B cell (primary cell): ENCODE data around the gene DAGLB. TPM values are rescaled to one million over a fixed set of nuclear protein-coding genes. Genes with fewer than 3 reads are reported as not detected.
A peak's percentile ranks its signal among the peaks of the same experiment; 100 is the strongest.
"Not testable (repeated sequence)": the region's sequence is repeated elsewhere in the genome, so short reads cannot be mapped to it uniquely, and the experiment has no call there.

Experiments
- ATAC-seq: fragments of 200-7000 bp; cut with Tn5 transposase; one replicate; pipeline ENCODE4 v1.10.0; 2021; ENCODE audit warnings: low read depth, mild to moderate bottlenecking, moderate number of reproducible peaks, moderate library complexity
- CTCF ChIA-PET: fragments of 350-600 bp; sonication (Branson Sonifier 250); formaldehyde crosslinking; loops from one replicate; lab custom pipeline; 2021; ENCODE audit warnings: antibody characterized with exemption, inconsistent platforms; lab: Charles Lee
- POLR2A ChIA-PET: fragments of 350-600 bp; sonication (Branson Sonifier 250); formaldehyde crosslinking; loops from one replicate; lab custom pipeline; 2021; ENCODE audit warnings: antibody characterized with exemption; lab: Charles Lee
- DNase-seq: peaks from one replicate; pipeline ENCODE4 v3.0.0; 2013
- H2AFZ ChIP-seq: 2 replicates; pipeline ENCODE4 v1.6.1; 2012; ENCODE audit warnings: mild to moderate bottlenecking, low read depth, low read length; ENCODE audit not compliant: insufficient read depth, poor library complexity, severe bottlenecking
- H3K27ac ChIP-seq, 2 donors: 1 replicate in 1 of 2; 2 replicates in 1 of 2; pipeline ENCODE4 v1.5.1; 2012 to 2013; ENCODE audit warnings: low read length in 2 of 2, mild to moderate bottlenecking in 2 of 2, moderate library complexity in 1 of 2
- H3K27me3 ChIP-seq, 4 experiments: fragments of 200-600 bp in 1 of 4; sonication (generic) in 1 of 4; replicated peaks in 1 of 4; 1 replicate in 2 of 4; 2 replicates in 2 of 4; pipeline versions ENCODE4 v1.6.1 to v1.7.0; 2013 to 2016; ENCODE audit warnings: low read length in 3 of 4, mild to moderate bottlenecking in 2 of 4, mixed read lengths in 1 of 4, moderate library complexity in 1 of 4; ENCODE audit not compliant: insufficient read depth in 4 of 4, control insufficient read depth in 3 of 4; ENCODE audit errors: control extremely low read depth in 1 of 4
- H3K36me3 ChIP-seq, 2 experiments: replicated peaks in 1 of 2; 1 replicate in 1 of 2; 2 replicates in 1 of 2; pipeline versions ENCODE4 v1.6.1 to v1.7.1; 2013; ENCODE audit warnings: low read length in 1 of 2; ENCODE audit not compliant: insufficient read depth in 2 of 2, control insufficient read depth in 1 of 2; ENCODE audit errors: control extremely low read depth in 1 of 2, extremely low read depth in 1 of 2
- H3K4me1 ChIP-seq, 2 donors: fragments of 200-600 bp in 1 of 2; sonication (generic) in 1 of 2; 1 replicate in 1 of 2; 2 replicates in 1 of 2; pipeline versions ENCODE4 v1.5.1 to v1.6.1; 2013 to 2017; ENCODE audit warnings: low read length in 2 of 2; ENCODE audit not compliant: control insufficient read depth in 2 of 2, insufficient read depth in 2 of 2
- H3K4me2 ChIP-seq: replicated peaks from 2 replicates; pipeline ENCODE3; 2012; ENCODE audit warnings: mild to moderate bottlenecking, low read depth, low read length; ENCODE audit not compliant: poor library complexity, severe bottlenecking
- H3K4me3 ChIP-seq, 5 experiments: fragments of 200-600 bp in 1 of 5; sonication (generic) in 1 of 5; 1 replicate in 3 of 5; 2 replicates in 2 of 5; pipeline versions ENCODE4 v1.5.1 to v1.7.0; 2011 to 2016; ENCODE audit warnings: low read length in 4 of 5, mild to moderate bottlenecking in 4 of 5, low read depth in 2 of 5, control low read depth in 1 of 5, moderate library complexity in 1 of 5; ENCODE audit not compliant: insufficient read depth in 1 of 5; ENCODE audit errors: control extremely low read depth in 1 of 5, extremely low read depth in 1 of 5
- H3K79me2 ChIP-seq: fragments of 200-600 bp; sonication (generic); one replicate; pipeline ENCODE4 v1.6.0; 2016; ENCODE audit warnings: low read length; ENCODE audit not compliant: control insufficient read depth, insufficient read depth
- H3K9ac ChIP-seq: fragments of 200-600 bp; sonication (generic); 2 replicates; pipeline ENCODE4 v1.6.1; 2017; ENCODE audit warnings: mild to moderate bottlenecking, low read length, moderate library complexity
- H3K9me3 ChIP-seq, 3 donors: one replicate each; pipeline versions ENCODE4 v1.6.1 to v1.7.1; 2013; ENCODE audit warnings: low read length in 2 of 3; ENCODE audit not compliant: control insufficient read depth in 2 of 3, insufficient read depth in 1 of 3; ENCODE audit errors: control extremely low read depth in 1 of 3
- H4K20me1 ChIP-seq: 2 replicates; pipeline ENCODE4 v1.6.0; 2012; ENCODE audit warnings: mild to moderate bottlenecking, low read length; ENCODE audit not compliant: insufficient read depth, control insufficient read depth, poor library complexity, severe bottlenecking
- H3K27ac Mint-ChIP-seq: one replicate; pipeline ENCODE4 v1.8.0; 2021; ENCODE audit warnings: mixed read lengths
- H3K27me3 Mint-ChIP-seq: one replicate; pipeline ENCODE4 v1.8.0; 2021; ENCODE audit warnings: mixed read lengths
- H3K4me1 Mint-ChIP-seq: one replicate; pipeline ENCODE4 v1.8.0; 2021; ENCODE audit warnings: mixed read lengths
- H3K4me3 Mint-ChIP-seq: one replicate; pipeline ENCODE4 v1.8.0; 2021; ENCODE audit warnings: mixed read lengths
- H3K9me3 Mint-ChIP-seq: one replicate; pipeline ENCODE4 v1.8.0; 2022; ENCODE audit warnings: mixed read lengths; ENCODE audit not compliant: insufficient read depth
- CTCF ChIP-seq: fragments of 200-600 bp; IDR thresholded peaks from one replicate; pipeline ENCODE4 v1.8.0; 2022; ENCODE audit warnings: antibody characterized with exemption, mild to moderate bottlenecking
- EZH2 ChIP-seq: IDR thresholded peaks from 2 replicates; pipeline ENCODE4 v1.6.1; 2012; ENCODE audit warnings: borderline replicate concordance, low read depth, mild to moderate bottlenecking, moderate library complexity, low read length; ENCODE audit not compliant: insufficient read depth, poor library complexity, severe bottlenecking
- WGBS: methylation state at CpG from one replicate; pipeline ENCODE4 v1.1.5; 2013; ENCODE audit warnings: missing lambda C conversion rate; ENCODE audit not compliant: insufficient coverage; 5-methylcytosine and 5-hydroxymethylcytosine counted together
- intact Hi-C: fragments of 100-400 bp; cut with micrococcal nuclease; formaldehyde crosslinking; loops from one replicate; pipeline ENCODE4 v1.10.0; 2022
- polyA plus RNA-seq: library from polyadenylated mRNA; depleted of rRNA; stranded (reverse); fragments of >200 nt; gene quantifications from 2 replicates; pipeline ENCODE4 v1.2.3, GENCODE V29; 2012
- total RNA-seq, 2 donors: library from RNA; stranded (reverse); fragments of 120-200 nt in 1 of 2; gene quantifications; 1 replicate in 1 of 2; 2 replicates in 1 of 2; pipeline versions ENCODE4 v1.2.3 to v1.2.4, GENCODE V29; 2013 to 2022

DAGLB gene
- total and polyA plus RNA-seq, 2 donors (not counting 1 experiment from before 2014, with no cell fraction given), result 25.2 to 29.6 TPM

GRCh38 chr7:6382817-6383216 is 64.9 kb downstream of the DAGLB start:
- peak overlapping the region; percentile 23 for H3K4me3 Mint-ChIP-seq
- no peaks in the 10 kb centered on the region for H3K9me3 Mint-ChIP-seq
- Histone ChIP-seq H3K79me2 (peaks cover 95% of the 10 kb centered on the region), H3K27ac (peak overlapping the region in 1 of 2 donors; percentile 61), H3K4me3 (no peak overlapping the region), H3K4me1 (peaks cover 40 to 62% of the 10 kb centered on the region in 2 donors), H4K20me1 (peaks cover 58% of the 10 kb centered on the region), H3K4me2 (no peak overlapping the region), H2AFZ (no peak overlapping the region), H3K9ac (no peak overlapping the region), H3K9me3 (no peaks in the 10 kb centered on the region), H3K36me3 (peaks cover 1 to 10% of the 10 kb centered on the region in 2 experiments), H3K27me3 (no peaks in the 10 kb centered on the region)
- peak overlapping the region; percentile 67 for H3K27ac Mint-ChIP-seq
- intact Hi-C loops, result no loop called here
- WGBS, result 88% methylated on average over 1 of the region's 5 CpGs
- H3K4me1 Mint-ChIP-seq, result peaks cover 70% of the 10 kb centered on the region
- ChIA-PET POLR2A (no interaction called here), CTCF (no interaction called here)
- no peaks in the 10 kb centered on the region for H3K27me3 Mint-ChIP-seq
- no peak for TF ChIP-seq CTCF
- TF ChIP-seq EZH2, result no peak
- peak; percentile 37 for DNase-seq
- ATAC-seq, result no peak

GRCh38 chr7:6381846-6382245 is 65.9 kb downstream of the DAGLB start:
- DNase-seq, ATAC-seq, H3K9me3 ChIP-seq, H3K4me3 ChIP-seq, H3K9me3 Mint-ChIP-seq, H3K27me3 Mint-ChIP-seq, intact Hi-C loops, H2AFZ ChIP-seq, POLR2A ChIA-PET, H3K27me3 ChIP-seq, H3K9ac ChIP-seq, H3K36me3 ChIP-seq, H3K4me3 Mint-ChIP-seq: not testable (repeated sequence)
- H3K79me2 ChIP-seq, result peaks cover 93% of the 10 kb centered on the region
- peaks cover 73% of the 10 kb centered on the region for H3K4me1 Mint-ChIP-seq
- peaks cover 42 to 63% of the 10 kb centered on the region in 2 donors for H3K4me1 ChIP-seq
- WGBS, result 65% methylated on average over 2 of the region's 11 CpGs
- peak overlapping the region in 1 of 2 donors; percentile 61 for H3K27ac ChIP-seq
- H4K20me1 ChIP-seq, result peaks cover 53% of the 10 kb centered on the region
- peak overlapping the region; percentile 65 for H3K27ac Mint-ChIP-seq
- CTCF ChIA-PET, result interaction anchor here (0.5 kb wide), 1 partner anchor 61 kb away, joined by 3 read pairs; no protein-coding TSS in a partner anchor
- H3K4me2 ChIP-seq, result peak overlapping the region; percentile 11
